ENCODE results near the gene MAN1B1. TPM values are rescaled to one million over a fixed set of nuclear protein-coding genes. Genes with fewer than 3 reads are reported as not detected.

MAN1B1 gene
- total RNA-seq, 2 donors from 2014 or later: 67.4 to 107 TPM

- H3K27me3 ChIP-seq (replicated peaks; ENCODE audit: insufficient read depth): peaks cover 24% of the 10 kb centered on the region
- no peak overlapping the region for H3K27ac ChIP-seq
- H3K36me3 ChIP-seq: no peaks in the 10 kb centered on the region
- H3K4me1 ChIP-seq (replicated peaks): no peaks in the 10 kb centered on the region
- no peak overlapping the region for H3K4me3 ChIP-seq
- TF ChIP-seq CTCF (IDR thresholded peaks at IDR 0.05): no peak
- TF ChIP-seq POLR2A (IDR thresholded peaks at IDR 0.05): no peak
- WGBS: 56% methylated on average over 42 of the region's 49 CpGs
- intact Hi-C loops (cut with DNase I): no loop called here
- H3K9me3 ChIP-seq: no peaks in the 10 kb centered on the region
- no peak for DNase-seq (ENCODE audit: low spot score)
These were observed 59.1 kb downstream of the MAN1B1 start for GRCh38 chr9:137145731-137146526.

GRCh38 chr9:137146527-137146918 lies 59.7 kb downstream of the MAN1B1 start:
- Histone ChIP-seq H3K4me1 (replicated peaks) (no peaks in the 10 kb centered on the region), H3K36me3 (no peaks in the 10 kb centered on the region), H3K27ac (no peak overlapping the region), H3K9me3 (no peaks in the 10 kb centered on the region), H3K4me3 (no peak overlapping the region), H3K27me3 (replicated peaks; ENCODE audit: insufficient read depth) (peaks cover 24% of the 10 kb centered on the region)
- 54% methylated on average over 9 of the region's 9 CpGs for whole genome bisulfite sequencing
- intact Hi-C loops (cut with DNase I): no loop called here
- DNase-seq (ENCODE audit: low spot score): no peak
- TF ChIP-seq POLR2A (IDR thresholded peaks at IDR 0.05) (no peak), POLR2AphosphoS5 (IDR thresholded peaks at IDR 0.05) (no peak), CTCF (IDR thresholded peaks at IDR 0.05) (no peak)

DNA sequence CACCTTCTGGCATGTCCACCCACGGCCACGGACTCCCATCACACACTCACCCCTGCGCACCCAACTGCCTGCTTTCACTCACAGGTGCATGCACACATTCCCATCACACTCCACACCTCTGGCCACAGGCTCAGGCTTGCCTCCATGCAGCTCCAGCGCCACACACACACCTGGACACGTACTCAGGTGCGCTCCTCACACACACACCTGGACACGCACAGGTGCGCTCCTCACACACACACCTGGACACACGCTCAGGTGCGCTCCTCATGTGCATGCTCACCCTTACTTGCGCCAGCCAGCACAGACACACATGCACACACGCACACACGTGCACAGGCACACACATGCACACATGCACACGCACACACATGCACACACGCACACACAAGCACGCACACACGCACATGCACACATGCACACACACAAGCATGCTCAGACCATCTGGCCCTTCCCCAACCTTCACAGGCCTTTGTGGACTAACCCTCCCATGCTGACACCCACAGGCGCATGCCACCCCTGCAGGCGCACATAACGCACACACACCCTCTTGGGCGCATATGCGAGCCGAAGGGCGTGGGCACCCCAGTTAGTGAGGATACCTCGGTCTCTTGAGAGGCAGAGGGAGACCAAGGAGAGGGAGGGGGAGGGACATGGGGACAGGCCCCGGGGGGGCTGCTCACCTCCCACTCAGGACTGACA lies 60.5 kb downstream of the MAN1B1 start:
- Histone ChIP-seq H3K9me3 (no peaks in the 10 kb centered on the region), H3K4me1 (replicated peaks) (no peaks in the 10 kb centered on the region), H3K27ac (no peak overlapping the region), H3K27me3 (replicated peaks; ENCODE audit: insufficient read depth) (peaks cover 24% of the 10 kb centered on the region), H3K36me3 (no peaks in the 10 kb centered on the region), H3K4me3 (no peak overlapping the region)
- TF ChIP-seq POLR2AphosphoS5 (IDR thresholded peaks at IDR 0.05) (no peak), POLR2A (IDR thresholded peaks at IDR 0.05) (no peak), CTCF (IDR thresholded peaks at IDR 0.05) (no peak)
- intact Hi-C loops (cut with DNase I): no loop called here
- 78% methylated on average over 26 of the region's 26 CpGs for WGBS
- DNase-seq (ENCODE audit: low spot score): no peak

GRCh38 chr9:137147793-137148160 lies 61.0 kb downstream of the MAN1B1 start:
- no peak for TF ChIP-seq CTCF (IDR thresholded peaks at IDR 0.05)
- 21% methylated on average over 15 of the region's 24 CpGs for WGBS
- no peaks in the 10 kb centered on the region for H3K36me3 ChIP-seq
- peaks cover 20% of the 10 kb centered on the region for H3K27me3 ChIP-seq (replicated peaks; ENCODE audit: insufficient read depth)
- DNase-seq (ENCODE audit: low spot score): no peak
- no peaks in the 10 kb centered on the region for H3K9me3 ChIP-seq
- no peak overlapping the region for H3K27ac ChIP-seq
- intact Hi-C loops (cut with DNase I): no loop called here
- H3K4me1 ChIP-seq (replicated peaks): no peaks in the 10 kb centered on the region
- no peak overlapping the region for H3K4me3 ChIP-seq

DNA sequence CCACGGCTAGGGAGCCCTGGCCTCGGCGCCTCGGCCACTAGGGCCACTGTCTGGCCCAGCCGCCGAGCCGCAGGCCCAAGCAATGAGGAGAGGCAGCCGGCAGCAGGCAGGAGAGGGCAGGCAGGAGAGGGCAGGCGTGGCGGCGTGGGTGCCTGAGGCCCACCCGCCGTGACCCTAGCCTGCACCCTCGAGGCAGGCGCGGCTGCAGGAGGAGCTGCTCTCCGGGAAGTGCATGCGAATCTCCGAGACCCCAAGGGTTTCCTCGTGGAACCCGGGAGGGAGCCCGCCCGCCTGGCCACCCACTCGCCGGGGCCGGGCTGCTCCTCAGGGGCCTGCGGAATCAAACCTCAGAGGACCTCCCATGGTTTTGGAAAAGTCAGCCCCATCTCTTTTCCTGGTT lies 61.5 kb downstream of the MAN1B1 start:
- Histone ChIP-seq H3K4me3 (no peak overlapping the region), H3K27me3 (replicated peaks; ENCODE audit: insufficient read depth) (peaks cover 18% of the 10 kb centered on the region), H3K36me3 (no peaks in the 10 kb centered on the region), H3K9me3 (no peaks in the 10 kb centered on the region), H3K27ac (no peak overlapping the region), H3K4me1 (replicated peaks) (no peaks in the 10 kb centered on the region)
- WGBS: 65% methylated on average over 24 of the region's 27 CpGs
- DNase-seq (ENCODE audit: low spot score): no peak
- TF ChIP-seq POLR2AphosphoS5 (IDR thresholded peaks at IDR 0.05): no peak
- no peak for TF ChIP-seq POLR2A (IDR thresholded peaks at IDR 0.05)
- intact Hi-C loops (cut with DNase I): no loop called here

Measured in prostate gland (tissue), 2 donors.